DND-41 (cell line): ENCODE results near the gene GZMM.

Experiments used
- EZH2 ChIP-seq: IDR thresholded peaks from 3 replicates; pipeline ENCODE4 v1.6.1; 2012; ENCODE audit warnings: borderline replicate concordance, low read depth, mild to moderate bottlenecking, moderate library complexity, low read length, inconsistent platforms; ENCODE audit not compliant: severe bottlenecking
- TF ChIP-seq, protein P1 (sequence below): IDR thresholded peaks from 2 replicates; pipeline ENCODE4 v1.5.1; 2012; ENCODE audit warnings: borderline replicate concordance, low read length, moderate library complexity, mild to moderate bottlenecking; ENCODE audit not compliant: poor library complexity, severe bottlenecking; ENCODE audit errors: extremely low read depth

DNA sequence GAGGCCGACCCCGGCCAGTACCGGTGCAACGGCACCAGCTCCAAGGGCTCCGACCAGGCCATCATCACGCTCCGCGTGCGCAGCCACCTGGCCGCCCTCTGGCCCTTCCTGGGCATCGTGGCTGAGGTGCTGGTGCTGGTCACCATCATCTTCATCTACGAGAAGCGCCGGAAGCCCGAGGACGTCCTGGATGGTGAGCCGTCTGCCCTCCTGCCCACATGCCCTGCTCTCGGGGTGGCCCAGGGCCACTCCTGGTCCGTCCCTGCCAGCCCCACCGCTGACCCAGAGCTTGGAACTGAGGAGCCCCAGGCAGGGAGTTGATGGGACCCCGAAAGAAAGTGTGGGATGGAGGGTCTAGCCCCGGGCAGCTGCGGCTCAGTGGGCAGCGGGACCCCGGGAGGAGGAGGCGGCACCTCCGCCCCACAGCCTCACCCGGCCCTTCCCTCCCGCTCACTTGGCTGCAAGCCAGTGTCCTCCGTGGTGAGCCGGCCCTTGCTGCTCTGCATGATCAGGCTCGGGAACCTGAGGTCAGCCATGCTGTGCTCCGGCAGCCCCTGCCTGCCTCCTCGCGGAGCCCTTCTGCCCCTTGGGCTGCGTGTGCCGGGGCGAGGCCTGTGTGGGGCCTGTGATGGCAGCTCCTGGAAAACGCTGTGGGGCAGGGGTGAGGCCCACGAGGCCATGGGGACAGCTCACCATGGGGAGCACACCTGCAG is 37.7 kb downstream of the GZMM start:
- TF ChIP-seq, protein P1, sequence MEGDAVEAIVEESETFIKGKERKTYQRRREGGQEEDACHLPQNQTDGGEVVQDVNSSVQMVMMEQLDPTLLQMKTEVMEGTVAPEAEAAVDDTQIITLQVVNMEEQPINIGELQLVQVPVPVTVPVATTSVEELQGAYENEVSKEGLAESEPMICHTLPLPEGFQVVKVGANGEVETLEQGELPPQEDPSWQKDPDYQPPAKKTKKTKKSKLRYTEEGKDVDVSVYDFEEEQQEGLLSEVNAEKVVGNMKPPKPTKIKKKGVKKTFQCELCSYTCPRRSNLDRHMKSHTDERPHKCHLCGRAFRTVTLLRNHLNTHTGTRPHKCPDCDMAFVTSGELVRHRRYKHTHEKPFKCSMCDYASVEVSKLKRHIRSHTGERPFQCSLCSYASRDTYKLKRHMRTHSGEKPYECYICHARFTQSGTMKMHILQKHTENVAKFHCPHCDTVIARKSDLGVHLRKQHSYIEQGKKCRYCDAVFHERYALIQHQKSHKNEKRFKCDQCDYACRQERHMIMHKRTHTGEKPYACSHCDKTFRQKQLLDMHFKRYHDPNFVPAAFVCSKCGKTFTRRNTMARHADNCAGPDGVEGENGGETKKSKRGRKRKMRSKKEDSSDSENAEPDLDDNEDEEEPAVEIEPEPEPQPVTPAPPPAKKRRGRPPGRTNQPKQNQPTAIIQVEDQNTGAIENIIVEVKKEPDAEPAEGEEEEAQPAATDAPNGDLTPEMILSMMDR: no peak
- no peak for TF ChIP-seq EZH2
